IPS-18c (cell line): ENCODE measurements around the gene SLC25A52.

ENCODE experiments used
- H3K4me3 ChIP-seq: 2 replicates; pipeline ENCODE4 v1.7.0; 2013; ENCODE audit warnings: low read depth, mild to moderate bottlenecking, low read length, moderate library complexity; ENCODE audit not compliant: insufficient read depth
- H3K9me3 ChIP-seq: one replicate; pipeline ENCODE4 v1.6.1; 2013; ENCODE audit warnings: mild to moderate bottlenecking, low read length, moderate library complexity; ENCODE audit not compliant: control insufficient read depth, insufficient read depth

The SLC25A52 gene

DNA sequence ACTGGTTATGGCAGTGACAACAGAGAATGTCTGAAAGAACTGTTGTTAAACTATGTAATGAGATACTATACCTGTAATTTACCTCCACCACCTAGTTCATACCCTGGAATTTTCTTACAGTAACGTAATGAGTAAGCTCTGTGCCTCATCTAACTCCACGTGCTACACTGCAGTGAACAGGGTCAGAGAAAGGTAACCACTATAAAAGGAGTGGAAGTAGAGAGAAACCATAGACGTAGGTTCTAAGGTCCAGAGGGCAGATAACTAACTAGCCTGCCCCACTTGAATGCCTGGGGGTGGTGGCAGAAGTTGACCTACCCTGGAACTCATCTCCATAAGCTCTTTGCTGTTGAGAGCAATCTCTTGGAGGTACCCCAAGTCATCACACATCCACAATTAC, 44.3 kb downstream of the SLC25A52 start:
- Histone ChIP-seq H3K4me3 (no peak overlapping the region), H3K9me3 (no peaks in the 10 kb centered on the region)

DNA sequence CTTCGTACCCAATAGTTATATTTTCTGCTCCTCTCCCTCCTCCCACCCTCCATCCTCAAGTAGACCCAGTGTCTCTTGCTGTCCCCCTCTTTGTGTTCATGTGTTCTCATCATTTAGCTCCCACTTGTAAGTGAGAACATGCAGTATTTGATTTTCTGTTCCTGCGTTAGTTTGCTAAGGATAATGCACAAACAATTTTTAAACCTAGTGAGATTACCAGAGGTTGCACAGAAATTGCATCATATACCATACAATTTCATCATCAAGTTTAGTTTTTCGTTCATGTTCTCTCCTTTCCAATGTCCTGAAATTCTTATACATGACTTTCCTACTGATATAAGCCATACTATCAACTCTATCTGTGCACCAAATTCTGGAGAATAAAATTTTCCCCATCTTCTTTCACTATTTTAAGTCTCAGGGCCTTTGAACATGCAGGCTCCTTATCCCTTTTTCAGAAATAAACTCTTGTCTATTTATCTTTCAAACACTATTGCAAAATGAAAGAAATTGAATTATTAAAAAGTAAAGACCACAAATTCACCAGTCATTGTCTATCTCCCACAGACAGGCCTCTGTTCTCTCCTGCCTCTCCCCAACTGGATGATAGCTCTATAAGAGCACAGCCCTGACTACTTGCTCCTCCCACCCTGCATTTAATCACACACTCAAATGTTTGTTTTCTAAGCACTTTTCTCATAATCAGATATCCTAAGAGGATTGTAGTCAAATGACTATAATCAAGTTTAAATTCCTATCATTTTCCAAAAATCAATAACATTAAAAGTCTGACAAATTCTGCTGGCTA, 49.1 kb downstream of the SLC25A52 start:
- H3K9me3 ChIP-seq = no peaks in the 10 kb centered on the region
- H3K4me3 ChIP-seq = no peak overlapping the region

DNA sequence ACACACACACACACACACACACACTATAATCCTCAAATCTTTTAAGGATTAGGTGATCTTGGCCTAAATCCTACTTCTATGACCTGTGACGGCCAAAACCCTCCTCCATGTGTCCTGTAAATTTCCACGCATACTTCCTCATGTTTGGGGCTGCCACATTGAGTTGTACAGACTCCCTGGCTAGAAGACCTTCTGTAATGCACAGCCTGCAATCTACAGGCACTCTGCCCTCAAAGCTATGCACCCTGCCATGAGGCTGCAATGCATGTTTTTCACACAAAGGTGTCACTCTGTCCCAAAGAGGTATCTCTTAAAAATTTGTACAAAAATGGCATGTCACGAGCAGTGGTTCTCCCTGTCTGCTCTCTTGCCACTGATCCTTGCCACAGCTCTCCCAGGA, 49.9 kb downstream of the SLC25A52 start:
- Histone ChIP-seq H3K9me3 (no peaks in the 10 kb centered on the region), H3K4me3 (no peak overlapping the region)
